GM12878 (cell line): ENCODE results near the gene ADGRL3.

Source experiments
- EGR1 ChIP-seq, 2 experiments: IDR thresholded peaks; 1 replicate in 1 of 2; 2 replicates in 1 of 2; pipeline ENCODE4 v1.6.1; 2011 to 2012; ENCODE audit warnings: low read depth in 2 of 2, low read length in 2 of 2, borderline replicate concordance in 1 of 2, mild to moderate bottlenecking in 1 of 2, moderate library complexity in 1 of 2
- ESRRA ChIP-seq: IDR thresholded peaks from 2 replicates; pipeline ENCODE4 v1.6.1; 2012; ENCODE audit warnings: mild to moderate bottlenecking, low read length, improper control_type of control experiment

DNA sequence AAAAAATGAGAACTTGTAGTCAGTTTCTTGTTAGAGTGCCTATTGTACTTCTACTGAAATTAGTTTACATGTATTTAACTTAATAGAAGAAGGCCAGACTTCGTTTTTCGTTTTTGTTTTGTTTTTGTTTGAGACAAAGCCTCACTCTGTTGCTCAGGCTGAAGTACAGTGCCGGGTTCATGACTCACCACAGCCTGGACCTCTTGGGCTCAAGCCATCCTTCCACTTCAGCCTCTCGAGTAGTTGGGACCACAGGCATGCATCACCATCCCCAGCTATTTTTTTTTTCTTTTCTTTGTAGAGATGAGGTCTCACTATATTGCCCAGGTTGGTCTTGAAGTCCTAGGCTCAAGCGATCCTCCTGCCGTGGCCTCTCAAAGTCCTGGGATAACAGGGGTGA is 793.9 kb downstream of the ADGRL3 start:
- TF ChIP-seq ESRRA (no peak), EGR1 (IDR thresholded peaks at IDR 0.05; ENCODE audit: borderline replicate concordance in 1 of 2, low read depth in 2 of 2, low read length in 2 of 2) (no peak)
